GM12864 (cell line): ENCODE results near the gene FGD2.
A peak's percentile ranks its signal among the peaks of the same experiment; 100 is the strongest.

Experiments
- DNase-seq: peaks from one replicate; pipeline ENCODE4 v3.0.0-alpha.2; 2011; ENCODE audit warnings: low read depth
- H3K4me3 ChIP-seq: 2 replicates; pipeline ENCODE4 v1.5.1; 2011; ENCODE audit warnings: mild to moderate bottlenecking, low read depth, low read length, control low read depth
- CTCF ChIP-seq: IDR thresholded peaks from 2 replicates; pipeline ENCODE4 v1.5.1; 2011; ENCODE audit warnings: low read depth, mild to moderate bottlenecking, moderate library complexity, low read length, control low read depth, inconsistent platforms; ENCODE audit errors: missing control alignments

The FGD2 gene

GRCh38 chr6:37027811-37028469 lies 22.5 kb downstream of the FGD2 start:
- no peak overlapping the region for H3K4me3 ChIP-seq
- no peak for DNase-seq
- TF ChIP-seq CTCF: peak; percentile 14

- TF ChIP-seq CTCF: peak; percentile 84
- no peak for DNase-seq
- no peak overlapping the region for H3K4me3 ChIP-seq
These were observed 24.0 kb downstream of the FGD2 start for GRCh38 chr6:37029249-37029971.

- no peak overlapping the region for H3K4me3 ChIP-seq
- no peak for TF ChIP-seq CTCF
These were observed 25.1 kb downstream of the FGD2 start for GRCh38 chr6:37030599-37030998.

GRCh38 chr6:37032239-37032638 lies 26.8 kb downstream of the FGD2 start:
- no peak for TF ChIP-seq CTCF
- no peak for DNase-seq
- H3K4me3 ChIP-seq: no peak overlapping the region

More at GRCh38 chr6:37030599-37030998, 25.1 kb downstream of the FGD2 start:
- no peak for DNase-seq

GRCh38 chr6:37033255-37033654 lies 27.8 kb downstream of the FGD2 start:
- TF ChIP-seq CTCF: no peak
- no peak overlapping the region for H3K4me3 ChIP-seq
- DNase-seq: no peak

- no peak for DNase-seq
- no peak for TF ChIP-seq CTCF
- no peak overlapping the region for H3K4me3 ChIP-seq
These were observed 28.7 kb downstream of the FGD2 start for GRCh38 chr6:37033819-37034795.
